ENCODE results near the gene TPRA1. TPM values are rescaled to one million over a fixed set of nuclear protein-coding genes. Genes with fewer than 3 reads are reported as not detected.
A peak's percentile ranks its signal among the peaks of the same experiment; 100 is the strongest.

The TPRA1 gene
- total and polyA plus RNA-seq, 9 of the 15 experiments (the other 6 are each of a cell fraction or from before 2014, with no cell fraction given) = 0.66 to 21.5 (median 11.1) TPM

DNA sequence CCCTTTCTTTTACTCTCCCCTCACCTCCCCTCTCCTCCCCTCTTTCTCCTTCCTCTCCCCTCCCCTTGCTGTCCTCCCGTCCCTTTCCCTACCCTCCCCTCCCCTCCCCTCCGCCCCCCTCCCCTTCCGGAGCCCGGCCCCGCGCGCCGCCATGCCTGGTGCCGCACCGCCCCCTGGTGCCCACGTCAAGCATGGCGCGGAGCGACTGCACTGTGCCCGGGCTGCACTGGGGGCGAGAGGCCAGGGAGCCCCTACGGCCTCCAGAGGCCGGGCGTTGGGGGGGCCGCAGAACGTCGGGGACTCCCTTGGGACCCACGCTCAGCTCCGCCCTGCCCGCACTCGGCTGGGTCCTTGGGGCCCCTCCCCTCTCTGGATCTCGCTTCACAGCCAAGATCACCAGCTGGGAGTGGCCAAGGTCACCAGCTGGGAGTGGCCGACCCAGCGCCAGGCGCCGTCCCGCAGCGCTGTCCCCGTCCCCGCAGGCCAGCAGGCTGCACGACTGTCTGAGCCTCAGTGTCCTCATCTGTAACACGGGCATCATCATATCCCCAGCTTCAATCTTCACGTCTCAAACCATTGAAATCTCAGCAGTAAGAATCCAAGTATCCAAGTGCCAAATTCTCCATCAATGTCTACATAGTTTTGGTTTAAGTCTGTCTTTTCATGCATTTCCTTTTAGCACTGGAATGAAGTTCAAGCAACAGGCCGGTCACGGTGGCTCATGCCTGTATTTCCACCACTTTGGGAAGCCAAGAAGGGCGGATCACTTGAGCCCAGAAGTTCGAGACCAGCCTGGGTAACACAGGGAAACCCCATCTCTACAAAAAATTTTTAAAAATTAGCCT, 42.5 kb downstream of the TPRA1 start (continued):
- TF ChIP-seq NR2F6 (CRISPR knock-in tag; IDR thresholded peaks at IDR 0.05) (no peak), CEBPB (tag; IDR thresholded peaks at IDR 0.05) (no peak), CBX3 (IDR thresholded peaks at IDR 0.05; ENCODE audit: borderline replicate concordance in 1 of 2, low read length in 2 of 2) (no peak), SMAD4 (CRISPR knock-in tag; conservative IDR thresholded peaks at IDR 0.05) (no peak), ZNF24 (IDR thresholded peaks at IDR 0.05) (no peak), MTA1 (IDR thresholded peaks at IDR 0.05; ENCODE audit: borderline replicate concordance) (no peak), HNRNPUL1 (IDR thresholded peaks at IDR 0.05; ENCODE audit: low read length) (no peak), NUFIP1 (IDR thresholded peaks at IDR 0.05; ENCODE audit: partially characterized antibody) (no peak), RB1 (IDR thresholded peaks at IDR 0.05; ENCODE audit: low read depth) (peak; percentile 39; the same call in 1 of the 2 replicates), PTRF (tag; IDR thresholded peaks at IDR 0.05) (no peak), ETV1 (tag; conservative IDR thresholded peaks at IDR 0.05; ENCODE audit: low read depth) (peak; percentile 40; the same call in 1 of the 2 replicates), SETDB1 (IDR thresholded peaks at IDR 0.05; ENCODE audit: low read length) (no peak), PCBP2 (IDR thresholded peaks at IDR 0.05; ENCODE audit: low read depth, low read length, poor library complexity, severe bottlenecking) (no peak), JUN (IDR thresholded peaks at IDR 0.05; ENCODE audit: borderline replicate concordance, low read depth, low read length) (no peak), JUN (CRISPR knock-in tag; IDR thresholded peaks at IDR 0.05; ENCODE audit: borderline replicate concordance) (no peak)
- TF ChIP-seq, protein P1, sequence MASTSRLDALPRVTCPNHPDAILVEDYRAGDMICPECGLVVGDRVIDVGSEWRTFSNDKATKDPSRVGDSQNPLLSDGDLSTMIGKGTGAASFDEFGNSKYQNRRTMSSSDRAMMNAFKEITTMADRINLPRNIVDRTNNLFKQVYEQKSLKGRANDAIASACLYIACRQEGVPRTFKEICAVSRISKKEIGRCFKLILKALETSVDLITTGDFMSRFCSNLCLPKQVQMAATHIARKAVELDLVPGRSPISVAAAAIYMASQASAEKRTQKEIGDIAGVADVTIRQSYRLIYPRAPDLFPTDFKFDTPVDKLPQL (IDR thresholded peaks at IDR 0.05; ENCODE audit: extremely low read depth, insufficient read length) = no peak
- TF ChIP-seq, protein P2, sequence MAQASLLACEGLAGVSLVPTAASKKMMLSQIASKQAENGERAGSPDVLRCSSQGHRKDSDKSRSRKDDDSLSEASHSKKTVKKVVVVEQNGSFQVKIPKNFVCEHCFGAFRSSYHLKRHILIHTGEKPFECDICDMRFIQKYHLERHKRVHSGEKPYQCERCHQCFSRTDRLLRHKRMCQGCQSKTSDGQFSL (CRISPR knock-in tag; IDR thresholded peaks at IDR 0.05) = no peak
- TF ChIP-seq, protein P2 (tag; IDR thresholded peaks at IDR 0.05) = no peak
- TF ChIP-seq, protein P3, sequence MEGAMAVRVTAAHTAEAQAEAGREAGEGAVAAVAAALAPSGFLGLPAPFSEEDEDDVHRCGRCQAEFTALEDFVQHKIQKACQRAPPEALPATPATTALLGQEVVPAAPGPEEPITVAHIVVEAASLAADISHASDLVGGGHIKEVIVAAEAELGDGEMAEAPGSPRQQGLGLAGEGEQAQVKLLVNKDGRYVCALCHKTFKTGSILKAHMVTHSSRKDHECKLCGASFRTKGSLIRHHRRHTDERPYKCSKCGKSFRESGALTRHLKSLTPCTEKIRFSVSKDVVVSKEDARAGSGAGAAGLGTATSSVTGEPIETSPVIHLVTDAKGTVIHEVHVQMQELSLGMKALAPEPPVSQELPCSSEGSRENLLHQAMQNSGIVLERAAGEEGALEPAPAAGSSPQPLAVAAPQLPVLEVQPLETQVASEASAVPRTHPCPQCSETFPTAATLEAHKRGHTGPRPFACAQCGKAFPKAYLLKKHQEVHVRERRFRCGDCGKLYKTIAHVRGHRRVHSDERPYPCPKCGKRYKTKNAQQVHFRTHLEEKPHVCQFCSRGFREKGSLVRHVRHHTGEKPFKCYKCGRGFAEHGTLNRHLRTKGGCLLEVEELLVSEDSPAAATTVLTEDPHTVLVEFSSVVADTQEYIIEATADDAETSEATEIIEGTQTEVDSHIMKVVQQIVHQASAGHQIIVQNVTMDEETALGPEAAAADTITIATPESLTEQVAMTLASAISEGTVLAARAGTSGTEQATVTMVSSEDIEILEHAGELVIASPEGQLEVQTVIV (CRISPR knock-in tag; IDR thresholded peaks at IDR 0.05; ENCODE audit: borderline replicate concordance) = no peak
- TF ChIP-seq, protein P4, sequence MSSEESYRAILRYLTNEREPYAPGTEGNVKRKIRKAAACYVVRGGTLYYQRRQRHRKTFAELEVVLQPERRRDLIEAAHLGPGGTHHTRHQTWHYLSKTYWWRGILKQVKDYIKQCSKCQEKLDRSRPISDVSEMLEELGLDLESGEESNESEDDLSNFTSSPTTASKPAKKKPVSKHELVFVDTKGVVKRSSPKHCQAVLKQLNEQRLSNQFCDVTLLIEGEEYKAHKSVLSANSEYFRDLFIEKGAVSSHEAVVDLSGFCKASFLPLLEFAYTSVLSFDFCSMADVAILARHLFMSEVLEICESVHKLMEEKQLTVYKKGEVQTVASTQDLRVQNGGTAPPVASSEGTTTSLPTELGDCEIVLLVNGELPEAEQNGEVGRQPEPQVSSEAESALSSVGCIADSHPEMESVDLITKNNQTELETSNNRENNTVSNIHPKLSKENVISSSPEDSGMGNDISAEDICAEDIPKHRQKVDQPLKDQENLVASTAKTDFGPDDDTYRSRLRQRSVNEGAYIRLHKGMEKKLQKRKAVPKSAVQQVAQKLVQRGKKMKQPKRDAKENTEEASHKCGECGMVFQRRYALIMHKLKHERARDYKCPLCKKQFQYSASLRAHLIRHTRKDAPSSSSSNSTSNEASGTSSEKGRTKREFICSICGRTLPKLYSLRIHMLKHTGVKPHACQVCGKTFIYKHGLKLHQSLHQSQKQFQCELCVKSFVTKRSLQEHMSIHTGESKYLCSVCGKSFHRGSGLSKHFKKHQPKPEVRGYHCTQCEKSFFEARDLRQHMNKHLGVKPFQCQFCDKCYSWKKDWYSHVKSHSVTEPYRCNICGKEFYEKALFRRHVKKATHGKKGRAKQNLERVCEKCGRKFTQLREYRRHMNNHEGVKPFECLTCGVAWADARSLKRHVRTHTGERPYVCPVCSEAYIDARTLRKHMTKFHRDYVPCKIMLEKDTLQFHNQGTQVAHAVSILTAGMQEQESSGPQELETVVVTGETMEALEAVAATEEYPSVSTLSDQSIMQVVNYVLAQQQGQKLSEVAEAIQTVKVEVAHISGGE (CRISPR knock-in tag; IDR thresholded peaks at IDR 0.05) = no peak
